ENCODE results near the gene POU3F1.

The POU3F1 gene

GRCh38 chr1:38000529-38001455 is 45.8 kb downstream of the POU3F1 start:
- FAIRE-seq, result no peak

- FAIRE-seq, result no peak
These were observed 46.4 kb downstream of the POU3F1 start for GRCh38 chr1:38000233-38000528.

- FAIRE-seq, result no peak
These were observed 47.0 kb downstream of the POU3F1 start for GRCh38 chr1:37999430-38000232.

GRCh38 chr1:37998913-37999429 is 47.6 kb downstream of the POU3F1 start:
- FAIRE-seq, result no peak

GRCh38 chr1:37998089-37998808 is 48.3 kb downstream of the POU3F1 start:
- no peak for FAIRE-seq

GRCh38 chr1:37997256-37998088 is 49.1 kb downstream of the POU3F1 start:
- FAIRE-seq, result no peak

GRCh38 chr1:37995751-37996345 is 50.7 kb downstream of the POU3F1 start:
- FAIRE-seq, result no peak

- no peak for FAIRE-seq
These were observed 51.6 kb downstream of the POU3F1 start for GRCh38 chr1:37994886-37995566.
